Stimulated activated CD4-positive, alpha-beta T cell treated with anti-CD3 and anti-CD28 coated beads, TNF-alpha, amount 100 ng/mL, for 1 hour (primary cell): Measurements from ENCODE around the gene RGS7.
"Not testable (repeated sequence)": the region's sequence is repeated elsewhere in the genome, so short reads cannot be mapped to it uniquely, and the experiment has no call there.

Source experiments
- DNase-seq, 3 donors: peaks; one replicate each; pipeline ENCODE4 v3.0.0-alpha.2; 2020; ENCODE audit warnings: low read depth in 3 of 3, low spot score in 1 of 3

The RGS7 gene

DNA sequence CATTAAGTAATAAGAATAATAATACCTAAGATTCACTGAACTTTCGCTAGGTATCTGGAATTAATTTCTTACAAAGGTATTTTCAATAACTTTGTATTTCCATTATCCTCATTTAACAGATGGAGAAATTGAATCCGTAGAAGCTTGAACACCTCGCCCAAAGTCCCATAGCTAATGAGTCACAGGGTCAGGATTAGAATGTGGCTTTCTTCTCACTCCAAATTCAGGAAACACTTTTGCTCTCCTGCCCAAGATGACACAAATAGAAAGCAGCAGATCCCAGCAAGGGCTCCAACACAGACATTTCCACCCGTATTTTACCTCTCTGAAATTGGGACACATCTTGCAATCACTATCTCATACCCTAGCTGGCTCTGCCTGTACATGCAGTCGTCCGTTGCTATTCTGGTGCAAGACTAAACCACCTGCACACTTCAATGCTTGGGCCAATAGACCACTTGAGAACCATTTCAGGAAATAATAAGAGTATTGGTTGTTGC lies 619.2 kb downstream of the RGS7 start:
- no peak for DNase-seq

DNA sequence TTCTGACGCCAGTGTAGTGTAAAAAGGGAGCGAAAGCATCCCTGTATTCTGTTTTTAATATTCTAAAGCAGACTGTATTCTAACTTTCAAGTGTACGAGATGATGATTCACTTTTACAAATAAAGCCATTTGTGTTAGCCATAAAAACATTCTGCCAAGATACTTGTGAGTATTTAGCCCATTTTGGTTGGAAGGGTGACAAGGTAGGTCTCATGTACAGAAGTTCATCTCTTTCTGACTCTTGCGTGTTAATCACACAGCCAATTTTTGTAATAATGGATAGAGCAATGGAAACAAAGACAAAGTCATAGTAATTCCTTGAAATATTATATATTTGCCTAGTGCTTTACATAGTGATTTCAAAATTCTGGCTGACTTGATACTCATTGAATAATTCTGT lies 619.7 kb downstream of the RGS7 start:
- no peak for DNase-seq

DNA sequence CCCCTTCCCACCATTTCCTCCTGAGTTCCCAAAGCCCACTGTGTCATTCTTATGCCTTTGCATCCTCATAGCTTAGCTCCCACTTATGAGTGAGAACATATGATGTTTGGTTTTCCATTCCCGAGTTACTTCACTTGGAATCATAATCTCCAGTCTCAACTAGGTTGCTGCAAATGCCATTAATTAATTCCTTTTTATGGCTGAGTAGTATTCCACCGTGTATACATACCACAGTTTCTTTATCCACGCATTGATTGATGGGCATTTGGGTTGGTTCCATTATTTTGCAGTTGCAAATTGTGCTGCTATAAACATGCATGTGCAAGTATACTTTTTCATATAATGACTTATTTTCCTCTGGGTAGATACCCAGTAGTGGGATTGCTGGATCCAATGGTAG lies 622.3 kb downstream of the RGS7 start:
- not testable (repeated sequence) for DNase-seq

DNA sequence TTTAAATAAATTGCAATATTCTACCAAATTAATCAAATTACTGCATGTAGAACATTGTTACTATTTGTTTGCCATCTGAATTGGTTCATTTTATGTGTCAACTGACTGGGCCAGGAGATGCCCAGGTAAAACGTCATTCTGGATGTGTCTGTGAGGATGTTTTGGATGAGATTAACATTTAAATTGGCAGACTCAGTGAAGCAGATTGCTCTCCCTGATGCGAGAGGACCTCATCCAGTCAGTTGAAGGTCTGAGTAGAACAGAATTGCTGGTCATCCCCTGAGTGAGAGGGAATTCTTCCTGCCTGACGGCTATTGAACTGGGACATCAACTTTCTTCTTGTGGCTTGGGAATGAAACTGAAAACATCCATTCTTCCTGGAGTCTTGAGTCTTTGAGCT lies 623.0 kb downstream of the RGS7 start:
- no peak for DNase-seq

DNA sequence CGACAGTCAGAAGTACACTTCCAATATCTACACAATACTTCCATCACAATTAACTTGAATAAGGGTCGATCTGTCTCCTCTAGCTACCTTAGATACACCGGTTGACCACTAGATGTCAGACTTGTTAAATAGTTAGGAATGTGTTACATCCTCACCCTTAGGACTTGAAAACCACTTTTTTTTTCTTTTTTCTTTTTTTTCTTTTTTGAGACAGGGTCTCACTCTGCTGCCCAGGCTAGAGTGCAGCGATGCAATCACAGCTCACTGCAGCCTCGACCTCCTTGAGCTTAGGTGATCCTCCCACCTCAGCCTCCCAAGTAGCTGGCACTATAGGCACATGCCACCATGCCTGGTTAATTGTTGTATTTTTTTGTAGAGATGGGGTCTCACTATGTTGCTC lies 624.6 kb downstream of the RGS7 start:
- no peak for DNase-seq
